ENCODE results near the gene RNF4. TPM values are rescaled to one million over a fixed set of nuclear protein-coding genes. Genes with fewer than 3 reads are reported as not detected.

The RNF4 gene
- total RNA-seq, 2 donors from 2014 or later = 102 to 117 TPM

DNA sequence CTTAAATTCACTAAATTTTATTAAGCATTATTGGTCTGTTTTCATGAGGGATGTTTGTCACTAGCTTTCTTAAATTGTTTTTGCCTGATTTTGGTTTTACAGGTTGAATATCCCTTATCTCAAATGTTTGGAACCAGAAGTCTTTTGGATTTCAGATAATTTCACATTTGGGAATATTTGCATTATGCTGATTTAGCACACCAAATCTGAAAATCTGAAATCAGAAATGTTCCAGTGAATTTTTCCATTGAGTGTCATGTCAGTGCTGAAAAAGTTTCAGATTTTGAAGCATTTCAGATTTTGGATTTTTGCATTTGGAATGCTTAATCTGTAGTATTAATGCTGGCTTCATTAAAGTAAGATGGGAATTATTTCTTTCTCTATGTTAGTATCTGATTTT, 82.2 kb downstream of the RNF4 start:
- H3K4me3 Mint-ChIP-seq = no peak overlapping the region
- H3K36me3 Mint-ChIP-seq (ENCODE audit: low read depth) = no peaks in the 10 kb centered on the region
- H3K27me3 Mint-ChIP-seq = no peaks in the 10 kb centered on the region
- no peak for DNase-seq
- no peaks in the 10 kb centered on the region for H3K9me3 ChIP-seq (ENCODE audit: control insufficient read depth, low read length, poor library complexity, severe bottlenecking)
- no peak overlapping the region for H3K27ac Mint-ChIP-seq
- ATAC-seq = no peak
- H3K4me1 Mint-ChIP-seq = peaks cover 26% of the 10 kb centered on the region

- ATAC-seq (no peak), DNase-seq (no peak)
- H3K4me3 Mint-ChIP-seq = no peak overlapping the region
- H3K27ac Mint-ChIP-seq = no peak overlapping the region
- H3K36me3 Mint-ChIP-seq (ENCODE audit: low read depth) = no peaks in the 10 kb centered on the region
- H3K4me1 Mint-ChIP-seq = peaks cover 32% of the 10 kb centered on the region
- no peaks in the 10 kb centered on the region for H3K27me3 Mint-ChIP-seq
- H3K9me3 ChIP-seq (ENCODE audit: control insufficient read depth, low read length, poor library complexity, severe bottlenecking) = no peaks in the 10 kb centered on the region
These were observed 83.9 kb downstream of the RNF4 start for GRCh38 chr4:2552806-2553205.

- Mint-ChIP-seq H3K36me3 (ENCODE audit: low read depth) (peaks cover 5% of the 10 kb centered on the region), H3K4me3 (no peak overlapping the region), H3K4me1 (peaks cover 33% of the 10 kb centered on the region), H3K27ac (no peak overlapping the region), H3K27me3 (no peaks in the 10 kb centered on the region)
- DNase-seq = no peak
- ATAC-seq = no peak
- no peaks in the 10 kb centered on the region for H3K9me3 ChIP-seq (ENCODE audit: control insufficient read depth, low read length, poor library complexity, severe bottlenecking)
These were observed 89.4 kb downstream of the RNF4 start for GRCh38 chr4:2558301-2558700.

GRCh38 chr4:2560167-2560566, 91.3 kb downstream of the RNF4 start:
- Mint-ChIP-seq H3K4me3 (no peak overlapping the region), H3K27ac (peak overlapping the region; percentile 85)

More at GRCh38 chr4:2560167-2560566, 91.3 kb downstream of the RNF4 start:
- no peaks in the 10 kb centered on the region for H3K27me3 Mint-ChIP-seq
- no peak for ATAC-seq
- peaks cover 5% of the 10 kb centered on the region for H3K36me3 Mint-ChIP-seq (ENCODE audit: low read depth)
- DNase-seq = no peak
- peaks cover 26% of the 10 kb centered on the region for H3K4me1 Mint-ChIP-seq
- H3K9me3 ChIP-seq (ENCODE audit: control insufficient read depth, low read length, poor library complexity, severe bottlenecking) = no peaks in the 10 kb centered on the region

Other genes starting within 250 kb of the RNF4 start
- 10 to 100 TPM; 78.5 to 94.5 TPM for gene HAUS3, start 227.0 kb upstream of the RNF4 start, total RNA-seq
- 1 to 10 TPM; 2.8 to 3.9 TPM for gene POLN, start 227.0 kb upstream of the RNF4 start, total RNA-seq
- 100 to 1,000 TPM in 1 of 2 donors, 10 to 100 TPM in 1; 81.4 to 100 TPM for gene MXD4, start 207.0 kb upstream of the RNF4 start, total RNA-seq
- gene ZFYVE28, start 50.5 kb upstream of the RNF4 start, total RNA-seq = 10 to 100 TPM; 49.4 to 63.6 TPM
- gene CFAP99, start 50.2 kb upstream of the RNF4 start, total RNA-seq = under 1 TPM; 0.32 to 0.63 TPM
- 10 to 100 TPM; 34.8 to 39.8 TPM for gene FAM193A, start 67.5 kb downstream of the RNF4 start, total RNA-seq

Data from T-helper 17 cell (primary cell).